ENCODE measurements around the gene FOXJ1.

DNA sequence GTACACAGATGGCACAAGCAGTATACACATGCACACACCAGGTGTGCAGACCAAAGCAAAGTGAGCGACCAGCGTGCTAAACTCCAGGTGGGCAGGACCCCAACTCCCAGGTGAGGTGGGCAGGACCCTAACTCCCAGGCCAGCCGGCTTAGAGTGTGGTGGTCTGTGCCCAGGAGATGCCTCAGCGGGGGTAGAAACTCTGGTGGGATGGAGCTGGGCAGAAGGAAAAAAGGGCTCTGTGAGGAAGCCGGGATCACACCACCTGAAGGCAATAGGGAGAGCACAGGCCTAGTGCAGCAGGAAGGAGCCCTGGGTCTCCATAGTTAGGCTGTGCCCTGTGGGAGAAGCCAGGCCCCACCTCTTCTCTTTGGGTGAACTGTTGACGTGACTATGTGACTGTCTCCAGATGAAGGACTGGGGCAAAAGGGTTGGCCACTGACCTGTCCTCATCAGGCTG is 1.6 kb upstream of the FOXJ1 start:
- TF ChIP-seq CTCF (IDR thresholded peaks at IDR 0.05; ENCODE audit: insufficient read depth, low read length, poor library complexity, severe bottlenecking) (no peak), EZH2phosphoT487 (conservative IDR thresholded peaks at IDR 0.05; ENCODE audit: low read length) (no peak)

Data from SU-DHL-6 (cell line).